Posterior cingulate gyrus (tissue), 11 donors: Measurements from ENCODE around the gene TUBA1C.

ENCODE experiments used
- DNase-seq, 10 donors: peaks; one replicate each; pipeline versions ENCODE4 v3.0.0 to v3.0.0-alpha.2; 2020 to 2021; ENCODE audit warnings: mixed read lengths in 3 of 10
- intact Hi-C: fragments of 100-400 bp; cut with DNase I; formaldehyde crosslinking; loops from one replicate; pipeline ENCODE4 v1.15.1; 2023

Gene TUBA1C

DNA sequence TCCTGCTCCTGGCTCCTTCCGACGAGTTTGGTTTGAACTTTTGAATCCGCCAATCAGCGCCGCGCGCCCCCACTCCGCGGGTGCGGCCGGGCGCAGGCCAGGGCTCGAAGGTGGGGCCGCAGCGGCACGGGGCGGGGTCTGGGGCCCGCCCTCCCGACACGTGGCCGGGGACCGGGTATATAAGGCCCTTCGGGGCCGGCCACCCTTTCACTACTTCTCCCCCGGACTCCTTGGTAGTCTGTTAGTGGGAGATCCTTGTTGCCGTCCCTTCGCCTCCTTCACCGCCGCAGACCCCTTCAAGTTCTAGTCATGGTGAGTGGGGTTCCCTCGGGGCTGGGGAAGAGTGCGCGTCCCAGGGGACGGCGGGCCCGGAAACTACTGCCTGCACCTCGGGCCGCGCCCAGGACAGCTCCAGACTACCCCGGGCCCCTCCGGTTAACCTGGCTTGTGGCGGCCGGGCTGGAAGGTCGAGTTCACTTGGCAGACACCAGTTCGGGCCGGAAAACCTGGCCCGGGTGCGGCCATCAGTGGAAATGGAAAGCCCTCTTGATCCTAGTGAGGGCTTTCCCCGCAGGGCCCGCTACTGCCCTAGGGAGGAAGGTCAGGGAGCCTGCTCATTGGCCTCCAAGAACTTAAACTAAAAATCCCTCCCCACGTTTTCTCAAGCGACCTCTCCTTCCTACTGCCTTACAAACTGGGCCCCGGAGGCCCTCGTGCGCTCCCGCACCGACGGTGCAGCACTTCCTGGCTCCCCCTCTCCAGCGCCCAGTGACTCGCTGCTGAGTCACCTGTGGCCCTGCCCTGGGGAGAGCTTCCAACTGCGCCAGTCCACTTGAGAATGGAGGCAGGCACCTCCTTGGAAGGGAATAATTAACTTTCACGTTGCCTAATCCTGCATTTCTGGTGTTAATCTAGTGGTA is at the start of gene TUBA1C:
Gene TUBA1C, plus strand, starts transcription at position 210 of the 920 bp plus-strand sequence. Its CDS starts 100 bp downstream, at position 310.
- intact Hi-C loops: no loop called here
- DNase-seq: peak in 9 of 10 donors; percentile 36 to 93 (median 57)

- intact Hi-C loops: no loop called here
These were observed 45.4 kb upstream of the TUBA1C start for GRCh38 chr12:49219417-49220026.

GRCh38 chr12:49220972-49221371 is 43.9 kb upstream of the TUBA1C start:
- DNase-seq: peak in 1 of 10 donors; percentile 49
- intact Hi-C loops: no loop called here

More at GRCh38 chr12:49219417-49220026, 45.4 kb upstream of the TUBA1C start:
- DNase-seq: no peak

DNA sequence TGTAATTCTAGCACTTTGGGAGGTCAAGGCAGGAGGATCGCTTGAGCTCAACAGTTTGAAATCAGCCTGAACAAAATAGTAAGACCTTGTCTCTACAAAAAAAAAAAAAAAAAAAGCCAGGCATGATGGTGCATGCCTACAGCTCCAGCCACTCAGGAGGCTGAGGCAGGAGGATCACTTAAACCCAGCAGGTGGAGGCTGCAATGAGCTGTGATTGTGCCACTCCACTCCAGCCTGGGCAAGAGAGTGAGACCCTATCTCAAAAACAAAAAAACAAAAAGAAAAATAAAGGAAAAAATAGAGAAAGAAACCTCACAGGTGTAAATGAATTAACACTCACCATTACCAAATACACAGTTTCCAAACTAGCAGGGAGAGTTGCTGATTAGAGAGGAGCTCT is 41.8 kb upstream of the TUBA1C start:
- peak in 1 of 10 donors; percentile 8 for DNase-seq
- intact Hi-C loops: no loop called here

DNA sequence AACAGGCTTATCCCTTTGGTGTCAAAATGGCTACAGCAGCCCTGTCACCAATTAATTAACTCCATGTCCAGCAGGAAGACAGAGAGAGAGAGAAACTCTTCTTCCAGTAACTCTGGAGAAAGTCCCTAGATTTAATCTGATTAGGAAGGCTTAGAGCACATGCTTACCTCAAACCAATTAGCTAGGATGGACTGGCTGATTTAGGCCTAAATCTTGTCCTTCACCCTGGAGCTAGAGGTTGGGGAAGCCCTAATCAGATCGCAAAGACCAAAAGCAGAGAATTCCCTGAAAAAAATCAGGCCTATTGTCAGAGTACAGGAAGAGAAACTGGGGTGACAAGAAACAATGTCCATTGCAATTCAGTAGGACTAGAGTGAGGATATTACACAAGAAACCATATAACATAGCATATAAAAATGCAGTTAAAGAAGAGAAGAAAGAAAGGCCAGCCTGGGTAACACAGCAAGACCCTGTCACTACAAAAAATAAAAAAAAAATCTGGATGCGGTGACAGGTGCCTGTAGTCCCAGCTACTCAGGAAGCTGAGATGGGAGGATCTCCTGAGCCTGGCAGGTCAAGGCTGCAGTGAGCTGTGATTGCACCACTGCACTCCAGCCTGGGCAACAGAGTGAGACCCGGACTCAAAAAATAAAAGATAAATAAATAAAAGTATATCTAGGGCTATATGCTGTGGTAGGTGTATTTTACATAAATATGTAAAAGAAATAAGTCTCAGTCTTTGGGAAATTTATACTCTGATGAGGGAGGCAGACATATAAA is 41.1 kb upstream of the TUBA1C start:
- intact Hi-C loops: no loop called here
- DNase-seq: peak in 1 of 10 donors; percentile 34

DNA sequence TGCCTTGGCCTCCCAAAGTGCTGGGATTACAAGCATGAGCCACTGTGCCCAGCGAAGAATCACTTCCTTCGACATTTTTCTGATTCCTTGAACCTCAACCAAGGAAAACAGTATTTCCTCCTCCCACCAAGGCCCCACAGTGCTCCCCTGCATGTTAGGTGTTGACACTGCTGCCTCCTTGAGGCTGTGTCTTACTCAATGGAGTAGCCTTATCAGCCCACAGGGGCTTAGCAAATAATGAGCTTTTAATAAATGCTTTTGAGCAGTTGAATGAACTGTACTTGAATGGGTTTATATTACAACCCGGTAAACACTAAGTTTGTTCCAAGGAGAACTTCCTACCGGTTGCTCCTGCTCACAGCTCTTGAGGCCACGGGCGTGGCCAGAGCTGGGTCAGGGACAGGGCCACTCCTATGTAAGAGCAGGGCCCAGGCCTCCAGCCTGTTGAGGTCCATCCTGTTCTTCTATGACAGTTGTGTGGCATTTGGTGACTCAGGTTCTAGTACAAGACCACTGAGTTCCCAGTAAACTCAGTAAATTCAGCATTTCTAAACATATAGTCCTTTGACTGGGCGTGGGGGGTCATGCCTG is 39.2 kb upstream of the TUBA1C start:
- peak in 1 of 10 donors; percentile 30 for DNase-seq
- intact Hi-C loops: no loop called here

DNA sequence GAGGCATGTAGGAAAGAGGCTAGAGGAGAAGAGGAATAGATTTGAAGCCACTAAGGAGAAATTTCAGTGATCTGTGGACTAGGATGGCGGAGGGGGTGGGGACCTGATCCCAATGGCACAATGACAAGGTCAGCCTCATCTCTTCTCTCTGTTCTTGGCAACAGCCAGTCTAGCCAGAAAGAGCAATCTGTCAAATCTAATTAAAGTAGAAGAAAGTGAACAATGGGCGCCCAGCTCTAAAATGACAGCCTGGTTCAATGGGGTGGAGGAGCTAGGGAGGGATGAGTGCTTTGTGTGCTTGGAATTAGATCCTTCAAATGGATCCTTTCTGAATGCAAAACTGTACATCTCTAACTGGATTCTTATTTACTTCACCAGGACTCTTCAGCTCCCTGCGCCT is 37.2 kb upstream of the TUBA1C start:
- intact Hi-C loops: no loop called here
- DNase-seq: peak in 1 of 10 donors; percentile 29

GRCh38 chr12:49228653-49229052 is 36.2 kb upstream of the TUBA1C start:
- DNase-seq: no peak
- intact Hi-C loops: no loop called here

- DNase-seq: peak in 1 of 10 donors; percentile 11
- intact Hi-C loops: no loop called here
These were observed 34.6 kb upstream of the TUBA1C start for GRCh38 chr12:49230176-49230804.

GRCh38 chr12:49230805-49231194 is 34.1 kb upstream of the TUBA1C start:
- intact Hi-C loops: no loop called here
- no peak for DNase-seq

- intact Hi-C loops: no loop called here
- peak in 1 of 10 donors; percentile 39 for DNase-seq
These were observed 32.8 kb upstream of the TUBA1C start for GRCh38 chr12:49231878-49232655.

DNA sequence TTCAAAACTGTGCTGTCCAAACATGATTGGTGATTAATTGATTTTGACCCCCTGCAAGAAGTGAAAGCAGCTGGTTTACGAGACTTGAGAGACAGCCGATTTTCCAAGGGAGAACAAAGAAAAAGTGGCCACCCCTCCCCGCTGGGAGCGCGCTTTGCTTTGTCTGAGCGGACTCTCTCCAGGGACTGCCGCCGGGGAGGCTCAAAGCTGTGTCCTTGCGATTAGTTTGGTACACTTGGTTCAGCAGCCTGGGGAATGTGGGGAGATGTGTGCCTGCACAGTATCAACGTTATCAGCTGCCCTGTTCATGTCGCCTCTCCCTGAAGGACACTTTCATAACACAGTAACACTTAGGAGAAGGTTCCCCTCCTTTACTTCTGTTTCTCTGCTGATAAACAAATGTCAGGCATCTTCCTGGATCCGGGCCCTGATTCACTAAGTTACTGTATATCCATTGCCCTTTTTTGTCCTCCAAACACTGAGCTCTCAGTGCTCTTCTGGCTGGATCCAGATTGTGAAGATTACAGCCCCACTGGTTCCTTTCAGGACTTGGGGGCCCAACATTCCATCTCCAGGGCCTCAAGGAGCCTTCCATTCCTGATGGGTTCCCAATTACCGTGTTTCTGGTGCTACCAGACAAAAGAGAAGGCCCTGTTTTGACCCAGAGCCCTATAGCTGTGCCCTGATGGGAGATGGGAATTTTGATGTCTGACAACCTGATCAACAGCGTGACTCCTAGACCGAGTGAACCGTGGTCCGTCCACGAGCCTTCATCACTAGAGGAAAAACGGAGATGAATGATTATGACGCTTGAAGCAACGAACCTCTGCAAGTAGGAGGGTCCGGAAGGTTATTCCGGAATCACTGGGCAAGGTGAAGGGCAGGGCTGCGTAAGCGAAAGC is 31.7 kb upstream of the TUBA1C start:
- DNase-seq: peak; percentile 71 to 97 (median 82)
- intact Hi-C loops: loop anchor here (1.0 kb wide), 1 partner anchor 102 kb away; the partner anchor contains the start of gene TUBA1B

- intact Hi-C loops: loop anchor here (1.0 to 2.0 kb wide), 3 partner anchors 47 to 169 kb away; partner anchors contain the start of gene TUBA1B
- peak; percentile 60 to 97 (median 80) for DNase-seq
These were observed 30.9 kb upstream of the TUBA1C start for GRCh38 chr12:49233842-49234526.

- no peak for DNase-seq
- intact Hi-C loops: no loop called here
These were observed 28.5 kb upstream of the TUBA1C start for GRCh38 chr12:49236423-49236822.

- intact Hi-C loops: no loop called here
- DNase-seq: no peak
These were observed 21.3 kb upstream of the TUBA1C start for GRCh38 chr12:49243631-49244030.

- intact Hi-C loops: no loop called here
- DNase-seq: no peak
These were observed 20.7 kb upstream of the TUBA1C start for GRCh38 chr12:49244176-49244575.

- intact Hi-C loops: no loop called here
- no peak for DNase-seq
These were observed 13.5 kb upstream of the TUBA1C start for GRCh38 chr12:49251357-49251756.
